ENCODE data around the gene CPLANE2. TPM values are rescaled to one million over a fixed set of nuclear protein-coding genes. Genes with fewer than 3 reads are reported as not detected.
A peak's percentile ranks its signal among the peaks of the same experiment; 100 is the strongest.

CPLANE2 gene
- polyA plus RNA-seq, 3 donors from 2014 or later, result 1.2 to 3.8 (median 1.8) TPM

- H3K4me3 Mint-ChIP-seq, result no peak overlapping the region
- no peaks in the 10 kb centered on the region for H3K4me1 Mint-ChIP-seq
- H3K9me3 Mint-ChIP-seq, result no peaks in the 10 kb centered on the region
- H3K27me3 Mint-ChIP-seq (ENCODE audit: low read depth in 3 of 3), result peaks cover 0 to 1% (median under 1%) of the 10 kb centered on the region in 3 donors
- no peak for DNase-seq
- H3K36me3 Mint-ChIP-seq, result peaks cover 0 to 4% (median 0%) of the 10 kb centered on the region in 3 donors
- H3K27ac Mint-ChIP-seq, result no peak overlapping the region
Observed at GRCh38 chr1:16195518-16195905, 41.5 kb downstream of the CPLANE2 start.

GRCh38 chr1:16191916-16192546, 45.0 kb downstream of the CPLANE2 start:
- no peaks in the 10 kb centered on the region for H3K36me3 Mint-ChIP-seq
- peaks cover 0 to 9% (median 0%) of the 10 kb centered on the region in 3 donors for H3K27me3 Mint-ChIP-seq (ENCODE audit: low read depth in 3 of 3)
- no peak overlapping the region for H3K4me3 Mint-ChIP-seq
- peaks cover 0 to 4% of the 10 kb centered on the region in 2 donors for H3K4me1 Mint-ChIP-seq
- no peak overlapping the region for H3K27ac Mint-ChIP-seq
- no peak for DNase-seq
- H3K9me3 Mint-ChIP-seq, result no peaks in the 10 kb centered on the region

DNA sequence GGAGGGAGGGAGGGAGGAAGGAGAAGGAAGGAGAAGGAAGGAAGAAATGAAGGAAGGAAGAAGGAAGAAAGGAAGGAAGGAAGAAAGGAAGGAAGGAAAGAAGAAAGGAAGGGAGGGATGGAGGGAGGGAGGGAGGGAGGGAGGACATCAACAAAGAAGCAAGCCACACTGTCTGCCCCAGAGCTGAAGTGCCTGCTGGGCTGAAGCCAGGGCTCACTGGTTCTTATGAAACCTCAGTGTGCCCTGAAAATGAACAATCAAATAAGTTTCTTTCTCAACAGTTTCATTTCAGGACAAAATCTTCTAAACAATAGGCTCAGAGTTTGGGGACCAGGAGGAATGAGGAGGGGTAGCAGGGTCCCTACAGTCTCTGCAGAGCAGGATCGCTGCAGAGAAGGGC, 45.7 kb downstream of the CPLANE2 start:
- H3K4me3 Mint-ChIP-seq, result no peak overlapping the region
- DNase-seq, result no peak
- H3K4me1 Mint-ChIP-seq, result peaks cover 0 to 4% of the 10 kb centered on the region in 2 donors
- H3K36me3 Mint-ChIP-seq, result no peaks in the 10 kb centered on the region
- H3K9me3 Mint-ChIP-seq, result no peaks in the 10 kb centered on the region
- H3K27me3 Mint-ChIP-seq (ENCODE audit: low read depth in 3 of 3), result peaks cover 0 to 9% (median 0%) of the 10 kb centered on the region in 3 donors
- H3K27ac Mint-ChIP-seq, result no peak overlapping the region

- DNase-seq, result no peak
- H3K27ac Mint-ChIP-seq, result no peak overlapping the region
- H3K4me3 Mint-ChIP-seq, result no peak overlapping the region
Observed at GRCh38 chr1:16189921-16190621, 46.9 kb downstream of the CPLANE2 start.

GRCh38 chr1:16189003-16189402, 48.0 kb downstream of the CPLANE2 start:
- Mint-ChIP-seq H3K4me3 (no peak overlapping the region), H3K36me3 (no peaks in the 10 kb centered on the region), H3K9me3 (no peaks in the 10 kb centered on the region), H3K4me1 (peaks cover 0 to 4% of the 10 kb centered on the region in 2 donors), H3K27me3 (ENCODE audit: low read depth in 3 of 3) (peaks cover 0 to 9% (median 2%) of the 10 kb centered on the region in 3 donors), H3K27ac (no peak overlapping the region)
- no peak for DNase-seq

More at GRCh38 chr1:16189921-16190621, 46.9 kb downstream of the CPLANE2 start:
- Mint-ChIP-seq H3K27me3 (ENCODE audit: low read depth in 3 of 3) (peaks cover 0 to 9% (median 0%) of the 10 kb centered on the region in 3 donors), H3K4me1 (peaks cover 0 to 4% of the 10 kb centered on the region in 2 donors), H3K9me3 (no peaks in the 10 kb centered on the region), H3K36me3 (no peaks in the 10 kb centered on the region)

DNA sequence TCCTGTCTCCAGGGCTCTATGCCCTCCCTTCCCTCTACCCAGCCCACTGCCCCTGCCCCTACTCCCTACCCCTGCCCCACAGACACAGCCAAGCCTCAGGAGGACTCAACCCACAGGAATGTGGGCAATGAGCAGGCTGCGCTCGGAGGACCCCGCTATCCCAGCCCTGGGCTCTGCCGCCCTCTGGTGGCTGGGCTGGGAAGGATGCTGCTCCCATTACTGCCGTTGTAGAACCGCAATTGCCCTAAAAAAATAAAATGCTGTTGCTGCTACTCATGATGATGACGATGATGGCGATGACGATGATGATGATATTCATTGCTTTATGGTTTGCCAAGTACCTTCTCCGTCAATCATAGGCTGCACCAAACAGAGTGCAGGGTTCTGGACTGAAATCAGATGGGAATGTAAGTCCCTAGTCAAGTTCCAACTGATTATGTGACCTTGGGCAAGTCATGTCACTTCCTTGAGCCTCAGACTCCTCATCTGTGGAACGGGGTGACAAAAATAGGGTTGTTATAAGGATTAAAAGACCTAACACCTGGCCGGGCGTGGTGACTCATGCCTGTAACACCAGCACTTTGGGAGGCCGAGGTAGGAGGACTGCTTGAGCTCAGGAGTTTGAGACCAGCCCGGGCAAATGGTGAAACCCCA, 49.1 kb downstream of the CPLANE2 start:
- Mint-ChIP-seq H3K36me3 (no peaks in the 10 kb centered on the region), H3K27ac (no peak overlapping the region), H3K4me3 (no peak overlapping the region), H3K9me3 (no peaks in the 10 kb centered on the region), H3K4me1 (peaks cover 0 to 4% of the 10 kb centered on the region in 2 donors), H3K27me3 (ENCODE audit: low read depth in 3 of 3) (peaks cover 1 to 11% (median 2%) of the 10 kb centered on the region in 3 donors)
- DNase-seq, result peak; percentile 71 to 77 (median 72)

- no peak for DNase-seq
- Mint-ChIP-seq H3K4me1 (peaks cover 0 to 4% of the 10 kb centered on the region in 2 donors), H3K27me3 (ENCODE audit: low read depth in 3 of 3) (peaks cover 1 to 11% (median 2%) of the 10 kb centered on the region in 3 donors), H3K36me3 (no peaks in the 10 kb centered on the region), H3K9me3 (no peaks in the 10 kb centered on the region), H3K4me3 (no peak overlapping the region), H3K27ac (no peak overlapping the region)
Observed at GRCh38 chr1:16186655-16187235, 50.2 kb downstream of the CPLANE2 start.

GRCh38 chr1:16184557-16185303, 52.3 kb downstream of the CPLANE2 start:
- Mint-ChIP-seq H3K36me3 (no peaks in the 10 kb centered on the region), H3K9me3 (no peaks in the 10 kb centered on the region), H3K4me1 (peaks cover 0 to 4% of the 10 kb centered on the region in 2 donors), H3K4me3 (no peak overlapping the region), H3K27ac (no peak overlapping the region), H3K27me3 (ENCODE audit: low read depth in 3 of 3) (peaks cover 2 to 7% (median 3%) of the 10 kb centered on the region in 3 donors)
- DNase-seq, result no peak

GRCh38 chr1:16183765-16184556, 53.0 kb downstream of the CPLANE2 start:
- H3K27ac Mint-ChIP-seq, result no peak overlapping the region
- no peak overlapping the region for H3K4me3 Mint-ChIP-seq
- peaks cover 2 to 5% (median 3%) of the 10 kb centered on the region in 3 donors for H3K27me3 Mint-ChIP-seq (ENCODE audit: low read depth in 3 of 3)
- no peaks in the 10 kb centered on the region for H3K9me3 Mint-ChIP-seq
- peaks cover 0 to 4% of the 10 kb centered on the region in 2 donors for H3K4me1 Mint-ChIP-seq
- no peak for DNase-seq
- H3K36me3 Mint-ChIP-seq, result no peaks in the 10 kb centered on the region

DNA sequence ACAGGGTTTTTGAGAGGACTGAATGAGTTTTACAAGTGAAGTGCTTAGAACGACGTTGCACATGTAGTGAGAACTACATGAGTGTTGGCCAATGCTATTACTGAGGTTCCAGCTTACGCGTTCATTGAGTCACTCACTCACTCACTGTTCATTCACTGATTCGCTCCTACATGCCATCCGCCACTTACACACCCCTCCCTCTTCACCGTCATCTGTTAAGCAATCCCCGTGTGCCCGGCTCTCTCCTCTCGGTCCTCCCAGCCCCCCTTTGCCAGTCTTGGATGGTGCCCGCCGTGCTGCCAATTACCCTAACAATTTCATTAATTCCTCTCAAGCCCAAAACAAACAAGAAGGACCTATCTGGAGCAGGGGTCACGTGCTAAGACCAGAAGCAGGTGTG, 53.8 kb downstream of the CPLANE2 start:
- Mint-ChIP-seq H3K27me3 (ENCODE audit: low read depth in 3 of 3) (peaks cover 2 to 5% (median 2%) of the 10 kb centered on the region in 3 donors), H3K9me3 (no peaks in the 10 kb centered on the region), H3K27ac (no peak overlapping the region), H3K4me1 (peaks cover 0 to 4% of the 10 kb centered on the region in 2 donors), H3K4me3 (no peak overlapping the region), H3K36me3 (no peaks in the 10 kb centered on the region)
- no peak for DNase-seq

DNA sequence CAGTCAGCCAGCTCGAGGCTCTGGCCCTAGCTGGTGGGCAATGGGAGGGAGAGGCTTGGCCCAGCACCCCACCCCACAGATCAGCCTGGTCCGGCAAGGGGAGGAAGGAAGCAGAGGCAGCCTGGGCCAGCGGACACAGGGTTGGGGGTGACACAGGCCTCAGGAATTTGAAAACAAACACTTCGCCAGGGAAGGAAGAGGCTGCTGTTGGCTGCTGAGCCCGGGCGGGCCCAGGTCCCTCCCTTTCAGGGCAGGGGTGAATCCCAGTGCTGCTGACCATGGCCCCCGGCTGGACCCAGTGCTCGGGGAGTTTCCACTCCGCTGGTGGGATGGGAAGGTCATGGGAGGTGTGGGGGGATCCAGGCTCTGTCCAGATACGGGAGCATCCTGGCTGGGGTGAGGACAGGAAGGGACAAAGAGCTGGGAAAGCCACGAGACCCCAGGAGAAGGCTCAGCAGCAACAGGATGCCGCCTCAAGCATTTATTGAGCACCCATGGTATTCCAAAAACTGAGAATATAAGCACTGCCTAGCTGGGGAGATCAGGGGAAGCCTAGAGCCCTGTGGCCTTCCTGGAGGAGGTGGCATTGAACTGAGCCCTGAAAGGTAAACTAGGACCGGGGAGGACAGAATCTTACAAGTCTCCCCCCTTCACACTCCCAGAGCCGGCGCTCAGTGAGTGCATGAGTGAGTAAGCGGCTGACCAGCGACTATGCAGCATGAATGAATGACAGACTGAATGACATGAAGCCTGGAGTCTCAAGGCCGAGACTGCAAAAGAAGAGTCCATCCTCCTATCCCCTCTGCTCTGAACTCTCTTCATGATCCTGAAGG, 54.9 kb downstream of the CPLANE2 start:
- H3K27ac Mint-ChIP-seq, result peak overlapping the region in 1 of 6 donors; percentile 58
- peaks cover 0 to 2% (median 0%) of the 10 kb centered on the region in 3 donors for H3K36me3 Mint-ChIP-seq
- peaks cover 2 to 5% (median 2%) of the 10 kb centered on the region in 3 donors for H3K27me3 Mint-ChIP-seq (ENCODE audit: low read depth in 3 of 3)

More for the DNA sequence above, 54.9 kb downstream of the CPLANE2 start:
- H3K4me3 Mint-ChIP-seq, result no peak overlapping the region
- H3K4me1 Mint-ChIP-seq, result no peaks in the 10 kb centered on the region
- DNase-seq, result no peak
- no peaks in the 10 kb centered on the region for H3K9me3 Mint-ChIP-seq
